ENCODE measurements around the gene RPEL1.

RPEL1 gene

DNA sequence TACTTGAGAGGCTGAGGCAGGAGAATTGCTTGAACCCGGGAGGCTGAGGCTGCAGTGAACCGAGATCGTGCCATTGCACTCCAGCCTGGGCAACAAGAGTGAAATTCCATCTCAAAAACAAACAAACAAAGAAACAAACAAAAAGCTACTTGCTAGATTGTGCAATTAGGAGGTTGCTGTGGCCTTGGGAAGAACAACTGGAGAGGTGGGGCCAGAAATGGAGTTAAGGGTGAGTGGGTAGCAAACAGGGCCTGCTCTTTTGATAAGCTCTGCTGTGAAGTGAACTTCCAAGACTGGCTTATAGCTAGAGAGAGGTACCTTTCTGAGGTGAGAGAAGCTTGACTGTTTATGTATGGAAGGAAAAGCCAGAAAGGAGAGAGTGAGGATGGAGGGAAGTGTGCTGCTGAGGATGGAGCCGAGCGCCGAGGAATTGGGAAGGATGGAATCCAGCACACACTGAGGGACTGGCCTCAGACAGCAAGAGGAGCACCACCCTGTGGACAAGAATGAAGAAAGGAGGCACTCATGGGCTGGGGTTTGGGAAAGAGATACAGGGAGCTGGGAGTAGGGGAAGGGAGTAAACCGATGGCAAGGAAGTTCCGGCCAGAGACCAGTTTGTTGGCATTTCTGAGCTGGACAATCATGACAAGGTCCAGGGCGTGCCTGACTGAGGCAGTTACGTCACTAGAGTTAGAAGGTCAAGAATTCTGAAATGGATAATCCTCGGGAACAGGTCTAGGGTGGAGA is 7.0 kb upstream of the RPEL1 start:
- H3K4me3 ChIP-seq (ENCODE audit: low read length): no peak overlapping the region
- DNase-seq (ENCODE audit: low read depth): peak; percentile 74
- TF ChIP-seq, protein P1, sequence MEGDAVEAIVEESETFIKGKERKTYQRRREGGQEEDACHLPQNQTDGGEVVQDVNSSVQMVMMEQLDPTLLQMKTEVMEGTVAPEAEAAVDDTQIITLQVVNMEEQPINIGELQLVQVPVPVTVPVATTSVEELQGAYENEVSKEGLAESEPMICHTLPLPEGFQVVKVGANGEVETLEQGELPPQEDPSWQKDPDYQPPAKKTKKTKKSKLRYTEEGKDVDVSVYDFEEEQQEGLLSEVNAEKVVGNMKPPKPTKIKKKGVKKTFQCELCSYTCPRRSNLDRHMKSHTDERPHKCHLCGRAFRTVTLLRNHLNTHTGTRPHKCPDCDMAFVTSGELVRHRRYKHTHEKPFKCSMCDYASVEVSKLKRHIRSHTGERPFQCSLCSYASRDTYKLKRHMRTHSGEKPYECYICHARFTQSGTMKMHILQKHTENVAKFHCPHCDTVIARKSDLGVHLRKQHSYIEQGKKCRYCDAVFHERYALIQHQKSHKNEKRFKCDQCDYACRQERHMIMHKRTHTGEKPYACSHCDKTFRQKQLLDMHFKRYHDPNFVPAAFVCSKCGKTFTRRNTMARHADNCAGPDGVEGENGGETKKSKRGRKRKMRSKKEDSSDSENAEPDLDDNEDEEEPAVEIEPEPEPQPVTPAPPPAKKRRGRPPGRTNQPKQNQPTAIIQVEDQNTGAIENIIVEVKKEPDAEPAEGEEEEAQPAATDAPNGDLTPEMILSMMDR (conservative IDR thresholded peaks at IDR 0.05; ENCODE audit: low read length): peak; percentile 76

DNA sequence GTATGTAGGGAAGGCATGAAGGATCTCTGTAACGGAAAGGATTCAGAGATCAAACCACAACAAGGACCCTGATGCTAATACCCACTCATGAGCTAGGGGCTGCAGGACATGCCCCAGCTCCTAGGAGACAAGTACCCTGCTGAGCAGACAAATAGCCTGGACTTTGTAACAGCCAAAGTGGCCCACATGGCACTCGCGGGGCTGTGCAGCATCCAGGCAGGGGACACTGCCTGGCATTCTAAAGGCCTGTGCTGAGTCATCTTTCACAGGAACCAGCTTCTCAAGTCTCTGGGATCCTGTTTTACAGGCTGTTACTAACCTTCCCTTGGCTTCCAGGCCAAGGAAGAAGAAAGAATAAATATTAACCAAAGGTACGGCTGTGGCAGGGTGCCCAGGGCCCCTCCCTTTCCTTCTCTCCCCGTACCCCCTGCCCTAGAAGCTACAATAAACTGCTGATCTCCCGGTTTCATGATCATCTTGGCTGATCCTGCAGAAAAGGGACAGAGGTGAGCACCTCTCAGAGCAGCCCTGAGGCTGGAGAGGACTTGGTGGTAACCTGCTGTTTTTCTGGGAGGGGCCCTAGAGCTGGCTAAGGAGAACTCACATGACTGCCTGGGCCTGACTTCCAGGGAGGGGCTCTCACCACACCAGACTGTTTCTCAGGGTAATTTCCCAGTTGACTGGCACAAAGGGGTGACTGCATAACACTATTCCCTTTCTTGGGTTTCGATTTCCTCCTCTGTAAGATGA is 4.2 kb upstream of the RPEL1 start:
- TF ChIP-seq, protein P1 (conservative IDR thresholded peaks at IDR 0.05; ENCODE audit: low read length): no peak
- DNase-seq (ENCODE audit: low read depth): peak; percentile 43
- no peak overlapping the region for H3K4me3 ChIP-seq (ENCODE audit: low read length)

DNA sequence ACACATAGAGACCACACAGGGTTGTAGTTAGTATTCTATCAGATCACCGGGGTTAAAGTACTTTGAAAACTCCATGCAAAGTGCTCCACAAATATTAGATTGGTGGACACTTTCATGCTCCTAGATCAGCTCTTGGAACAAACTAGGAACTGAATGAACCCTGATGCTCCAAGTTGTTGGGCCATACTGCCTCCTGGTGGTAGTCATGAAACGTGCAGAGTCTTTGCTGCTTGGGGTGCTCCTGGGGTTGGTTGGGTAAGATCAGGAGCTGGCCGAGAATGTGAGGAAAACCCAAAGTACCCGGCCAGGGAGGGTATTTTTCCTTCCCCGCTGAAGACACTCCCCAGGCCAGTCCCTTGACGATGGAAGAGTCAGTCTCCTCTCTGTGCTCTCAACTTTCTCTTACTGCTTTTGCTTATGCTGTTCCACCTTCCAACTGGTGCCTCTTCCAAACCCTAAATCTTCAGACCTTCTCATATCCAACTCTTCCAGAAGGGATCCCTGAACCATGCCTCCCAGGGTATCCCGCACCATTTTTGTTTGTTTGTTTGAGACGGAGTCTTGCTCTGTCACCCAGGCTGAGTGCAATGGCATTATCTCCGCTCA is 918 bp upstream of the RPEL1 start:
- peak; percentile 82 for DNase-seq (ENCODE audit: low read depth)

DNA sequence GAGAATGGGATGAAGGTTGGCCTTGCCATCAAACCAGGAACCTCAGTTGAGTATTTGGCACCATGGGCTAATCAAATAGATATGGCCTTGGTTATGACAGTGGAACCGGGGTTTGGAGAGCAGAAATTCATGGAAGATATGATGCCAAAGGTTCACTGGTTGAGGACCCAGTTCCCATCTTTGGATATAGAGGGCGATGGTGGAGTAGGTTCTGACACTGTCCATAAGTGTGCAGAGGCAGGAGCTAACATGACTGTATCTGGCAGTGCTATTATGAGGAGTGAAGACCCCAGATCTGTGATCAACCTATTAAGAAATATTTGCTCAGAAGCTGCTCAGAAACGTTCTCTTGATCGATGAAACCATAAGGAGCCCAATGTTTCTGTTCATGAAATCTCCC is 637 bp downstream of the RPEL1 start:
- DNase-seq (ENCODE audit: low read depth): no peak
- TF ChIP-seq, protein P1 (conservative IDR thresholded peaks at IDR 0.05; ENCODE audit: low read length): no peak
- H3K4me3 ChIP-seq (ENCODE audit: low read length): no peak overlapping the region

More for the DNA sequence above, 918 bp upstream of the RPEL1 start:
- TF ChIP-seq, protein P1 (conservative IDR thresholded peaks at IDR 0.05; ENCODE audit: low read length): peak; percentile 97
- H3K4me3 ChIP-seq (ENCODE audit: low read length): no peak overlapping the region

DNA sequence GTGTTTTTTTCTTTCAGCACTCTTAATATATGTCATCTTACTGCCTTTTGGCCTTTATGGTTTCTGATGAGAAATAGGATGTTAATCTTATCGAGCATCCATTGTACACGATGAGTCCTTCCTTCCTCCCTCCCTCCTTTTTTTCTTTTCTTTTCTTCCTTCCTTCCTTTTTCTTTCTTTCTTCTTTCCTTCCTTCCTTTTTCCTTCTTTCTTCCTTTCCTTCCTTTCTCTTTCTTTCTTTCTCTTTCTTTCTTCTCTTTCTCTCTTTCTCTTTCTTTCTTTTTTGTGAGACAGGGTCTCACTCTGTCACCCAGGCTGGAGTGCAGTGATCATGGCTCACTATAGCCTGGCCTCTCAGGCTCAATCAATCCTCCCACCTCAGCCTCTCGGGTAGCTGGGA is 8.4 kb downstream of the RPEL1 start:
- no peak overlapping the region for H3K4me3 ChIP-seq (ENCODE audit: low read length)
- DNase-seq (ENCODE audit: low read depth): no peak
- TF ChIP-seq, protein P1 (conservative IDR thresholded peaks at IDR 0.05; ENCODE audit: low read length): no peak

DNA sequence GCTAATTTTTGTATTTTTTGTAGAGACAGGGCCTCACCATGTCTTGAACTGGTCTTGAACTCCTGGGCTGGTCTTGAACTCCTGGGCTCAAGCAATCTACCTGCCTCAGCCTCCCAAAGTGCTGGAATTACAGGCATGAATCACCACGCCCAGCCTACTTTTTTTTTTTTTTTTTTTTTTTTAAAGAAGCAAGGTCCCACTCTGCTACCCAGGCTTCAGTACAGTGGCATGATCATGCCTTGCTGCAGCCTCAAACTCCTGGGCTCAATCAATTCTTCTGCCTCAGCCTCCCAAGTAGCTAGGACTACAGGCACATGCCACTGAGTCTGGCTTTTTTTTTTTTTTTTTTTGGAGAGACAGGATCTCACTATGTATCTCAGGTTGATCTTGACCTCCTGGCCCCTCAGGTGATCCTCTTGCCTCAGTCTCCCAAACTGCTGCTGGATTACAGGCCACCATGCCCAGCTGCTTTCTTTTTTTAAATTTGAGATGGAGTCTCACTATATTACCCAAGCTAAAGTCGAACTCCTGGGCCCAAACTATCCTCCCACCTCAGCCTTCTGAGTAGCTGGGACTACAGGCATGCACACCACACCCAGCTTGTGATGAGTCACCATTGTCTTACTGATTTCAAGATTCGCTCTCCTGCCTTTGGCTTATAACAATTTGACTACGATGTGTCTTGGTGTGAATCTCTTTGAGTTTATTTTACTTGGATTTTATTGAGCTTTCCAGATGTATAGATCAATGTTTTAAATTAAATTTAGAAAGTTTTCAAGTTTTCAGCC is 9.0 kb downstream of the RPEL1 start:
- TF ChIP-seq, protein P1 (conservative IDR thresholded peaks at IDR 0.05; ENCODE audit: low read length): no peak
- peak; percentile 40 for DNase-seq (ENCODE audit: low read depth)
- H3K4me3 ChIP-seq (ENCODE audit: low read length): no peak overlapping the region
